Tibial artery (tissue), 4 donors: Measurements from ENCODE around the gene LRRC26.

Experiments
- DNase-seq, 2 donors: peaks; one replicate each; pipeline ENCODE4 v3.0.0-alpha.2; 2019
- H3K27ac ChIP-seq, 2 donors: fragments of 200-600 bp; sonication (generic) in 1 of 2; 1 replicate in 1 of 2; 2 replicates in 1 of 2; pipeline ENCODE4 v1.5.1; 2018 to 2019; ENCODE audit warnings: mild to moderate bottlenecking in 1 of 2
- H3K27me3 ChIP-seq, 2 donors: fragments of 200-600 bp; sonication (generic) in 1 of 2; one replicate each; pipeline versions ENCODE4 v1.5.1 to v1.6.0; 2016 to 2019
- H3K36me3 ChIP-seq, 3 donors: fragments of 200-600 bp; sonication (generic) in 2 of 3; one replicate each; pipeline ENCODE4 v1.5.1; 2016 to 2019; ENCODE audit warnings: mild to moderate bottlenecking in 2 of 3
- H3K4me1 ChIP-seq, 4 donors: fragments of 200-600 bp; sonication (generic) in 2 of 4; 1 replicate in 3 of 4; 2 replicates in 1 of 4; pipeline ENCODE4 v1.5.1; 2016 to 2019
- H3K4me3 ChIP-seq, 2 donors: fragments of 200-600 bp; sonication (generic) in 1 of 2; 1 replicate in 1 of 2; 2 replicates in 1 of 2; pipeline ENCODE4 v1.5.1; 2018 to 2019; ENCODE audit warnings: mild to moderate bottlenecking in 2 of 2
- H3K9me3 ChIP-seq, 3 donors: fragments of 200-600 bp; sonication (generic) in 1 of 3; one replicate each; pipeline ENCODE4 v1.5.1; 2016 to 2019
- intact Hi-C: fragments of 100-400 bp; cut with DNase I; formaldehyde crosslinking; loops from one replicate; pipeline ENCODE4 v1.15.0; 2023; ENCODE audit warnings: low total_unique reads
- TF ChIP-seq, protein P1 (sequence below), 2 experiments: fragments of 200-600 bp in 1 of 2; fragments of 450-650 bp in 1 of 2; IDR thresholded peaks; one replicate each; pipeline ENCODE4 v1.5.1; 2017 to 2019; ENCODE audit warnings: antibody characterized with exemption in 2 of 2, mild to moderate bottlenecking in 1 of 2, moderate library complexity in 1 of 2

Gene LRRC26

DNA sequence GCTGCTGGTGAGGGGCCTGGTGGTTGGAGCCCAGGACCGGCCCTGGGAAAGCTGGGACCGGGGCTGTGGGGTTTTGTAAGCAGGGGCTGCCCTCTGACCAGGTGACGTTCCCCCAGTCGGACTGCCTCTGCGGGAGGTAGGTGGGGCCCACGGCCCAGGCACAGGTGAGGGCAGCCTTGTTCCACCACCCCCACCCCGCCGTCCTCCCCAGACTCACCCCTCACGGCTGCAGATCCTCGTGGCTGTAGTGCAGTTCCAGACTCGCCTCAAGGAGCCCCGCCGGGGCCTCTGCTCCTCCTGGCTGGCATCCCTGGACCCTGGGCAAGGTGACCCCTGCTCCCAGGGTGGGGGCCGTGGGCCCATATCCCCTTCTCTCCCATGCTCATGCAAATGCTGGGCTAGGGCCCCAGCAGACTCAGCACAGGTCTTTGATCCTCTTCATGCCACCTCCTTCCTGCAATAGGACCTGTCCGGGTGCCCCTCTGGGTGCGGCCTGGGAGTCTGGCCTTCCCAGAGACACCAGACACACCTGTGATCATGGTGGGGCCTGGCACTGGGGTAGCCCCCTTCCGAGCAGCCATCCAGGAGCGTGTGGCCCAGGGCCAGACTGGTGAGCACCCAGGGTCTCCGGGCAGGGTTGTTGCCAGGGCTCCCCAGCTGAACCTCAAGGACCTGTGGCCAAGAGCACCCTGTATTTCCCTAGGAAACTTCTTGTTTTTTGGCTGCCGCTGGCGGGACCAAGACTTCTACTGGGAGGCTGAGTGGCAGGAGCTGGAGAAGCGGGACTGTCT, 45.5 kb upstream of the LRRC26 start:
- TF ChIP-seq, protein P1, sequence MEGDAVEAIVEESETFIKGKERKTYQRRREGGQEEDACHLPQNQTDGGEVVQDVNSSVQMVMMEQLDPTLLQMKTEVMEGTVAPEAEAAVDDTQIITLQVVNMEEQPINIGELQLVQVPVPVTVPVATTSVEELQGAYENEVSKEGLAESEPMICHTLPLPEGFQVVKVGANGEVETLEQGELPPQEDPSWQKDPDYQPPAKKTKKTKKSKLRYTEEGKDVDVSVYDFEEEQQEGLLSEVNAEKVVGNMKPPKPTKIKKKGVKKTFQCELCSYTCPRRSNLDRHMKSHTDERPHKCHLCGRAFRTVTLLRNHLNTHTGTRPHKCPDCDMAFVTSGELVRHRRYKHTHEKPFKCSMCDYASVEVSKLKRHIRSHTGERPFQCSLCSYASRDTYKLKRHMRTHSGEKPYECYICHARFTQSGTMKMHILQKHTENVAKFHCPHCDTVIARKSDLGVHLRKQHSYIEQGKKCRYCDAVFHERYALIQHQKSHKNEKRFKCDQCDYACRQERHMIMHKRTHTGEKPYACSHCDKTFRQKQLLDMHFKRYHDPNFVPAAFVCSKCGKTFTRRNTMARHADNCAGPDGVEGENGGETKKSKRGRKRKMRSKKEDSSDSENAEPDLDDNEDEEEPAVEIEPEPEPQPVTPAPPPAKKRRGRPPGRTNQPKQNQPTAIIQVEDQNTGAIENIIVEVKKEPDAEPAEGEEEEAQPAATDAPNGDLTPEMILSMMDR (IDR thresholded peaks at IDR 0.05): no peak

DNA sequence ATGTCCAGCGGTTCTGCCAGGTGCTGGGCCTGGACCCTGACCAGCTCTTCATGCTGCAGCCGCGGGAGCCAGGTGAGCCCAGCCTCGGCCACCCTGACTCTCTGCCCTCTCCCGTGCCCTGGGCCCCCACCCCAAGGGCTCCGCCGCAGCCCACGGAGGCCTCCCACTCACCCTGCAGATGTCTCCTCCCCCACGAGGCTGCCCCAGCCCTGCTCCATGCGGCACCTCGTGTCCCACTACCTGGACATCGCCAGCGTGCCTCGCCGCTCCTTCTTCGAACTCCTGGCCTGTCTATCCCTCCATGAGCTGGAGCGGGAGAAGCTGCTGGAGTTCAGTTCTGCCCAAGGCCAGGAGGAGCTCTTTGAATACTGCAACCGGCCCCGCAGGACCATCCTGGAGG, 44.8 kb upstream of the LRRC26 start:
- H3K27me3 ChIP-seq: no peaks in the 10 kb centered on the region
- intact Hi-C loops: no loop called here

More for the DNA sequence above, 45.5 kb upstream of the LRRC26 start:
- intact Hi-C loops: no loop called here
- Histone ChIP-seq H3K27ac (no peak overlapping the region), H3K36me3 (peaks cover 0 to 28% (median 0%) of the 10 kb centered on the region in 3 donors), H3K4me3 (no peak overlapping the region), H3K27me3 (no peaks in the 10 kb centered on the region), H3K9me3 (no peaks in the 10 kb centered on the region), H3K4me1 (peaks cover 0 to 24% (median 11%) of the 10 kb centered on the region in 4 donors)
- DNase-seq: no peak

GRCh38 chr9:137213160-137214060, 43.6 kb upstream of the LRRC26 start:
- TF ChIP-seq, protein P1 (IDR thresholded peaks at IDR 0.05): no peak
- Histone ChIP-seq H3K27ac (no peak overlapping the region), H3K4me3 (no peak overlapping the region), H3K27me3 (no peaks in the 10 kb centered on the region), H3K4me1 (peaks cover 0 to 18% (median 8%) of the 10 kb centered on the region in 4 donors), H3K36me3 (peaks cover 0 to 42% (median 0%) of the 10 kb centered on the region in 3 donors), H3K9me3 (no peaks in the 10 kb centered on the region)
- intact Hi-C loops: no loop called here
- no peak for DNase-seq

More for the DNA sequence above, 44.8 kb upstream of the LRRC26 start:
- Histone ChIP-seq H3K36me3 (peaks cover 0 to 34% (median 0%) of the 10 kb centered on the region in 3 donors), H3K9me3 (no peaks in the 10 kb centered on the region), H3K27ac (no peak overlapping the region), H3K4me1 (peaks cover 0 to 24% (median 11%) of the 10 kb centered on the region in 4 donors), H3K4me3 (no peak overlapping the region)
- TF ChIP-seq, protein P1 (IDR thresholded peaks at IDR 0.05): no peak
- no peak for DNase-seq

DNA sequence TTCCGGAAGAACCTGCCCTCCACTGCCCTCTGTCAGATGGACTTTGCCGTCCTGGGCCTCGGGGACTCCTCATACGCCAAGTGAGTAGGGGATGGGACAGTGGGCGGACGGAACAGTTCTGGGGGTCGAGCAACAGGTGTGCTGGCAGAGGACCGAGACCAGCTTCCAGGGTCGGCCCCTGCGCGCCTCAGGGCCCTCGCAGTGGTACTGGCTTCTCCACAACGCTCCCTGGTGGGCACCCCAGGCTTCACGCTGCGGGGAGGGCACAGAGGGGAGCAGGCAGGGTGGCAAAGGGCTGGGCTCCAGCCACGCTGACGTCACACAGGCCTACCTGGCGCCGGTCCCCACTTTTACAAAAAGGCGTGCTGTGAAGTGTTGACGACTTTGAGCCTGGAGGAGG, 42.7 kb upstream of the LRRC26 start:
- H3K36me3 ChIP-seq: peaks cover 0 to 44% (median 0%) of the 10 kb centered on the region in 3 donors
- intact Hi-C loops: no loop called here
- no peak overlapping the region for H3K27ac ChIP-seq

DNA sequence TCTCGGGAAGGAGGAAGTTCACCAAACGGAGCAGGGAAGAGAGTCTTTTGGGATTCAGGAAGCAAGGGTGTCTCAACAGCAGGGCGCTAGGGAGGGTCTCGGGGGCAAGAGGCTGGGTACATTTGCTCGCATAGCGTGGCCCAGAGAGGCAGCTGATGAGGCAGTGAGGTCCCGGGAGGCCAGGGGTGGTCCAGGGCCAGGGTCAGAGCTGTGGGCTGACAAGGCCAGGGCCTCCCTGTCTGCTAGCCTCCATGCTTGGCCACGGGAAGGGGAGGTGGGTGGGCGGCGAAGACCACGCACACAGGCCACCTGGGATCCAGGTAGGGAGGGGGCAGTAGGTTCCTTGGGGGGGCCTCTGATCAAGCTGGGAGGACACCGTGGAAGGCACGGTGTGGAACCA, 41.7 kb upstream of the LRRC26 start:
- H3K27me3 ChIP-seq: no peaks in the 10 kb centered on the region
- H3K4me1 ChIP-seq: peaks cover 0 to 6% (median 5%) of the 10 kb centered on the region in 4 donors
- no peak overlapping the region for H3K4me3 ChIP-seq
- H3K9me3 ChIP-seq: no peaks in the 10 kb centered on the region
- peaks cover 0 to 47% (median 0%) of the 10 kb centered on the region in 3 donors for H3K36me3 ChIP-seq
- no peak overlapping the region for H3K27ac ChIP-seq
- intact Hi-C loops: no loop called here
- TF ChIP-seq, protein P1 (IDR thresholded peaks at IDR 0.05): no peak
- no peak for DNase-seq

More for the DNA sequence above, 42.7 kb upstream of the LRRC26 start:
- no peaks in the 10 kb centered on the region for H3K9me3 ChIP-seq
- H3K4me1 ChIP-seq: peaks cover 0 to 9% (median 1%) of the 10 kb centered on the region in 4 donors
- TF ChIP-seq, protein P1 (IDR thresholded peaks at IDR 0.05): no peak
- H3K27me3 ChIP-seq: no peaks in the 10 kb centered on the region
- no peak for DNase-seq
- no peak overlapping the region for H3K4me3 ChIP-seq
